Stimulated activated naive CD8-positive, alpha-beta T cell treated with anti-CD3 and anti-CD28 coated beads, Interleukin-15, amount 100 ng/mL, for 72 hours (primary cell): ENCODE results near the gene PPIG.
A peak's percentile ranks its signal among the peaks of the same experiment; 100 is the strongest.
"Not testable (repeated sequence)": the region's sequence is repeated elsewhere in the genome, so short reads cannot be mapped to it uniquely, and the experiment has no call there.

Experiments used
- ATAC-seq: fragments of 150-1000 bp; cut with Tn5 transposase; 2 replicates; pipeline ENCODE4 v1.10.0; 2021; ENCODE audit warnings: mild to moderate bottlenecking, moderate library complexity
- DNase-seq, 2 donors: peaks; one replicate each; pipeline ENCODE4 v3.0.0; 2021 to 2022
- H3K27ac Mint-ChIP-seq, 2 donors: one replicate each; pipeline ENCODE4 v1.8.0; 2022; ENCODE audit warnings: mild to moderate bottlenecking in 2 of 2, mixed read lengths in 2 of 2, moderate library complexity in 2 of 2
- H3K27me3 Mint-ChIP-seq: one replicate; pipeline ENCODE4 v1.8.0; 2022; ENCODE audit warnings: mixed read lengths
- H3K4me1 Mint-ChIP-seq: one replicate; pipeline ENCODE4 v1.8.0; 2022; ENCODE audit warnings: mild to moderate bottlenecking, mixed read lengths
- H3K4me3 Mint-ChIP-seq, 2 donors: one replicate each; pipeline ENCODE4 v1.8.0; 2022; ENCODE audit warnings: mild to moderate bottlenecking in 2 of 2, mixed read lengths in 2 of 2, moderate library complexity in 1 of 2
- H3K9me3 Mint-ChIP-seq, 2 donors: one replicate each; pipeline ENCODE4 v1.8.0; 2022; ENCODE audit warnings: mixed read lengths in 2 of 2

PPIG gene

DNA sequence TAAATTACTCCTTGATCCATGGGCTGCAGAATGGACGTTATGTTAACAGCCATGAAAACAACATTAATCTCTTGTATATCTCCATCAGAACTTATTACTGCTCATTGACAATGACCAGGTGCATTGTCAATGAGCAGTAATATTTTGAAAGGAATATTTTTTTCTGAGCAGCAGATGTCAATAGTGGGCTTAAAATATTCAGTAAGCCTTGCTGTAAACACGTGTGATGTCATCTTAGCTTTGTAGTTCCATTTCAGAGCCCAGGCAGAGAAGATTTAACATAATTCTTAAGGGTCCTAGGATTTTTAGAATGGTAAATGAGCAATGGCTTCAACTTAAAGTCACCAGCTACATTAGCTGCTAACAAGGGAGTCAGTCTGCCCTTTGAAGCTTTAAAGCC is 83.4 kb downstream of the PPIG start:
- H3K4me3 Mint-ChIP-seq: no peak overlapping the region
- ATAC-seq (no peak), DNase-seq (no peak)
- H3K27me3 Mint-ChIP-seq: peaks cover 4% of the 10 kb centered on the region
- H3K4me1 Mint-ChIP-seq: no peaks in the 10 kb centered on the region
- no peaks in the 10 kb centered on the region for H3K9me3 Mint-ChIP-seq
- H3K27ac Mint-ChIP-seq: no peak overlapping the region

GRCh38 chr2:169670215-169670651 is 86.1 kb downstream of the PPIG start:
- Mint-ChIP-seq H3K27ac (no peak overlapping the region), H3K27me3 (peaks cover 20% of the 10 kb centered on the region), H3K4me1 (no peaks in the 10 kb centered on the region)

DNA sequence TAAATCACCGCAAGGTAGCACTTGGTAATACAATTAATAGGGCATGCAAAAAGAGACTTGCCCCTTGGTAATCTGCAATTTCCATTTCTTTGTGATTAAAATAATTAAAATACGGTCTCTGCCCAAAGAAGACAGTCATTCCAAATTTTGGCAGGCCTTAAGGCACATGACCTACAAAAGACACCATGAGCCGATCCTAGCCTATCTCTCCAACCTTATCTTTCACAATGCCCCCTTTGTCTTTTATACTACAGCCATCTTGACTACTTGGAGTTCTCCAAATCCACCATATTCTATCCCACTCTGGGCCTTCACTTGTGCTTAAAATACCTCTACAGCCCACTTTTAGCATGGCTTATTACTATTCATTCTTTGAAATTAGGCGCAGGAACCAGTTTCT is 86.8 kb downstream of the PPIG start:
- no peak overlapping the region for H3K4me3 Mint-ChIP-seq
- ATAC-seq: no peak
- no peaks in the 10 kb centered on the region for H3K9me3 Mint-ChIP-seq
- no peaks in the 10 kb centered on the region for H3K4me1 Mint-ChIP-seq
- DNase-seq: no peak
- H3K27ac Mint-ChIP-seq: no peak overlapping the region
- peaks cover 20% of the 10 kb centered on the region for H3K27me3 Mint-ChIP-seq

More at GRCh38 chr2:169670215-169670651, 86.1 kb downstream of the PPIG start:
- Mint-ChIP-seq H3K4me3 (no peak overlapping the region), H3K9me3 (no peaks in the 10 kb centered on the region)
- DNase-seq (no peak), ATAC-seq (no peak)

DNA sequence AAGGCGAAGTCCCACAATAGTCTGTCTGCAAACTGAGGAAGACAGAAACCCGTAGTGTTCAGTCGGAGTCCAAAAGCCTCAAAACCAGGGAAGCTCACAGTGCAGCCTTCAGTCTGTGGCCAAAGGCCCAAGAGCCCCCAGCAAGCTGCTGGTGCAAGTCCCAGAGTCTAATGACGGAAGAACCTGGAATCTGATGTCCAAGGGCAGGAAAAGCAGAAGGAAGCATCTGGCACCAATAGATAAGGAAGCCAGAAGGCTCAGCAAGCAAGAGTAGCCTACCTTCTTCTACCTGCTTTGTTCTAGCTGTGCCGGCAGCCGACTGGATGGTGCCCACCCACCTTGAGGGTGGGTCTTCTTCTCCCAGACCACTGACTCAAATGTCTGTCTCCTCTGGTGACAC is 88.3 kb downstream of the PPIG start:
- H3K4me1 Mint-ChIP-seq: no peaks in the 10 kb centered on the region
- no peaks in the 10 kb centered on the region for H3K9me3 Mint-ChIP-seq
- no peak for ATAC-seq
- DNase-seq: no peak
- no peak overlapping the region for H3K4me3 Mint-ChIP-seq
- H3K27ac Mint-ChIP-seq: no peak overlapping the region
- H3K27me3 Mint-ChIP-seq: peaks cover 20% of the 10 kb centered on the region

GRCh38 chr2:169673106-169673505 is 89.0 kb downstream of the PPIG start:
- H3K4me1 Mint-ChIP-seq: no peaks in the 10 kb centered on the region
- peaks cover 20% of the 10 kb centered on the region for H3K27me3 Mint-ChIP-seq
- DNase-seq: no peak
- ATAC-seq: no peak
- H3K27ac Mint-ChIP-seq: no peak overlapping the region
- no peaks in the 10 kb centered on the region for H3K9me3 Mint-ChIP-seq
- no peak overlapping the region for H3K4me3 Mint-ChIP-seq

GRCh38 chr2:169673921-169674320 is 89.8 kb downstream of the PPIG start:
- H3K27me3 Mint-ChIP-seq: peaks cover 20% of the 10 kb centered on the region
- no peak overlapping the region for H3K4me3 Mint-ChIP-seq
- H3K9me3 Mint-ChIP-seq: no peaks in the 10 kb centered on the region
- H3K4me1 Mint-ChIP-seq: no peaks in the 10 kb centered on the region
- ATAC-seq (no peak), DNase-seq (no peak)
- no peak overlapping the region for H3K27ac Mint-ChIP-seq

DNA sequence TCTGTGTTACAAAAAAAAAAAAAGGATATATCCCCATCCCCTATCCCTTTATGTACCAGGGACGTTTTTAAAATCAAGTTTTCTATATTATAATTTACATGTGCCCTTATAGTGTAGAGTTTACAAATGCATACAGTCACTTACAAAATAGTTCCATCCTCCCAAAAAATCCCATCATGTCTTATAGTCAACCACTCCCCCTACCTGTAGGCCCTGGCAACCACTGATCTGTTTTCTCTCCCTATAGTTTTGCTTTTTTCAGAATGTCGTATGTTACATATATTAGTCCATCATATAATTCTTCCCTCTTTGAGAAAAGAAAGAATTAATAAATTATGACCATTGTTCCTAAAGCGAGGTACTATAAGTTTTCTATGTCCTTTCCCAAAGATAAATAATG is 92.2 kb downstream of the PPIG start:
- no peak for ATAC-seq
- H3K27me3 Mint-ChIP-seq: peaks cover 20% of the 10 kb centered on the region
- DNase-seq: no peak
- peaks cover 4 to 6% of the 10 kb centered on the region in 2 donors for H3K9me3 Mint-ChIP-seq
- no peak overlapping the region for H3K4me3 Mint-ChIP-seq
- H3K27ac Mint-ChIP-seq: peak overlapping the region in 1 of 2 donors; percentile 13
- no peaks in the 10 kb centered on the region for H3K4me1 Mint-ChIP-seq

DNA sequence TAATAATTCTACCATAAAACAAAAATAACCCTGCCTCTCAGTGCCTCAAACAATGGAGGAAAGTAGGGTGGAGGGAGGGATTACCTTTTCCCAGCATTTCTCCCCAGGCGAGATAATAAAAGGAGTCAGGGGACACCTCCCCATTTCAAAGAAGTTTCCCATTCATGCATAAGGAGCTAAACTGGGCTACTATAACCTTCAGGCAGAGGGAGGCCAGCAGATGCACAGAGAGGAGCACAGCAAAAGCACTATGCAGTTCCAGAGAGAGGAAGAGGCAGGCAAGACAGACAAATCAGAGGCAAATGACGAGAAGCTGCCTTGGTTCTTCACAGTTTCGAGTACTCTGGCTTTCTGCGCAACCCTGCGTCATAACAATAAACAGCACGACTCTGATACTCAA is 92.7 kb downstream of the PPIG start:
- no peak overlapping the region for H3K27ac Mint-ChIP-seq
- peaks cover 4 to 6% of the 10 kb centered on the region in 2 donors for H3K9me3 Mint-ChIP-seq
- DNase-seq (no peak), ATAC-seq (no peak)
- no peaks in the 10 kb centered on the region for H3K4me1 Mint-ChIP-seq
- H3K4me3 Mint-ChIP-seq: no peak overlapping the region
- H3K27me3 Mint-ChIP-seq: peaks cover 20% of the 10 kb centered on the region

DNA sequence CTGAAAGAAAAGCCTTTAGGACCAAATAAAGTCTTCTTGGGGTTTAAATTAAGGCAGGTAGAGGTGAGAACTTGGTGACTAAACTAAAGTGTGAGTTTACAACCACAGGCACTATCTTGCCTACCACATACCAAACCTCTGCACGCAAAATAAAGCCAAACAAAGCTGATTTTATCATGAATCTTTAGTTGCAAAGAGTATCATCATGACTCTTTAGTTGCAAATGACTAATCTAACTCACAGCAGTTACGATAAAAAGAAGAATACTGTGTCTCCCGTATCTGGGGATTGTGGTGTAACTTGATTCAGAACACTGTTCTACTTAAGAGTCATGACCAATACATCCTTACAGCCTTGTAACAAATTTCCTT is 98.9 kb downstream of the PPIG start:
- Mint-ChIP-seq H3K4me3 (no peak overlapping the region), H3K4me1 (peaks cover 5% of the 10 kb centered on the region), H3K27me3 (no peaks in the 10 kb centered on the region), H3K9me3 (peaks cover 4 to 6% of the 10 kb centered on the region in 2 donors), H3K27ac (no peak overlapping the region)
- ATAC-seq (peak; percentile 95), DNase-seq (peak in 1 of 2 donors; percentile 22)

DNA sequence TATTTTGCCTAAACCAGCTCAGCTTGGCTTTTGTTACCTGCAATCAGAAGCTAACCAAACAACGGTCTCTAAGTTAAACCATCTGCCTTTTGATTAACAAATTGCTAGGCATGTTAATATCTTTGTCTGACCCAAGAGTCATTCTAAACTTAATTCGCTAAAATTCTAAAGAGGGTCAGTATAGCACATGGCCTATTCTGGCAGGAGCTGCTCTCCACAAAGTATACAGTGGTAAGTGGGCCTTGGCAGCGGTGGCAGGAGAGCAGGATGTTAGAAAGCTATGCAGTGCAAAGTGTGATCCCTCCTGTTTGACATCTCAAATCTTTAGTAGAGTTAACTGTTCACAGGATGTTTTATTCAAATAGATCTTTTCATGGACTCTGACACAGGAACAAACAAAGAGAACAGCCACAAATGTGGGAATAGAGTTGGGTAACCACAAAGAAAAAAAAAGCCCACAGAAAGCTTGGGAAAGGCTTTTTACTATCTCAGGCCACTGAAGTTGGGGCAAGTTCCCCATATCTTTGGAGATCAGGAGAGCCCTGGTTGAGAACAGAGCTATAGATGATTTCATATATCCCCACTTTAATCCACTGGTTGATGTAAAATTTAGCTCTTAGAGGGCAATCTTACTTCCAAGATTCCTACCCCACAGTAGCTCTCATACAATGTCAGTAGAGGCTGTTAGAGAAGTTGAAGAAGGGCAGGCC is 99.4 kb downstream of the PPIG start:
- DNase-seq (no peak), ATAC-seq (peak; percentile 62)
- H3K27ac Mint-ChIP-seq: no peak overlapping the region
- peaks cover 5% of the 10 kb centered on the region for H3K4me1 Mint-ChIP-seq
- peaks cover 5% of the 10 kb centered on the region for H3K27me3 Mint-ChIP-seq
- H3K4me3 Mint-ChIP-seq: no peak overlapping the region
- H3K9me3 Mint-ChIP-seq: peaks cover 7 to 11% of the 10 kb centered on the region in 2 donors

DNA sequence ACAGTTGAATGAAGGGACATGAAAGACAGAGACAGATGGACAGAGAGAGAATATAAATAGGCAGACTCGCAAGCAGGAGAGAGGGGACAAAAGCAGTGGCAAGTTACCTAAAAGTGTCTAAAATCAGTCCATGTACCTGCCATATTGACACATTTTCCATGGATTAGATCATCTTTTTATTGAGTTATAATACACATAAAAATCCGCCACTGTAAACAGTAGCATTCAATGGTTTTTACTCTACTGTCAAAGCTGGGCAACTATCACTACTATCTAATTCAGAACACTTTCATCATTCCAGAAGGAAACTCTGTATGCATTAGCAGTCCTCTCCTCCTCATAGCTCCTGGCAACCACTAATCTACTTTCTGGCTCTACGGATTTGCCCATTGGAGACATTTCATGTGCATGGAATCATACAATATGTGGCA is 100.0 kb downstream of the PPIG start:
- H3K9me3 Mint-ChIP-seq: peaks cover 12 to 14% of the 10 kb centered on the region in 2 donors
- ATAC-seq (no peak), DNase-seq (no peak)
- H3K27ac Mint-ChIP-seq: no peak overlapping the region
- H3K27me3 Mint-ChIP-seq: peaks cover 10% of the 10 kb centered on the region
- H3K4me1 Mint-ChIP-seq: peaks cover 5% of the 10 kb centered on the region
- no peak overlapping the region for H3K4me3 Mint-ChIP-seq

DNA sequence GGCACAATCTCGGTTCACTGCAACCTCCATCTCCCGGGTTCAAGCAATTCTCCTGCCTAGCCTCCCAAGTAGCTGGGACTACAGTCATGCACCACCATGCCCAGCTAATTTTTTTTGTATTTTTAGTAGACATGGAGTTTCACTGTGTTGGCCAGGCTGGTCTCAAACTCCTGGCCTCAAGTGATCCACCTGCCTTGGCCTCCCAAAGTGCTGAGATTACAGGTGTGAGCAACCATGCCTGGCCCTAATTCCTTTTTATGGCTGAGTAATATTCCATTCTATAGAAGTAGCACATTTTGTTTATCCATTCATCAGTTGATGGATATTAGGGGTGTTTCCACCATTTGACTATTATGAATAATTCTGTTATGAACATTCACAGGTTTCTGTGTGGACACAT is 100.6 kb downstream of the PPIG start:
- not testable (repeated sequence) for H3K4me1 Mint-ChIP-seq, H3K27me3 Mint-ChIP-seq, H3K4me3 Mint-ChIP-seq, ATAC-seq, DNase-seq, H3K27ac Mint-ChIP-seq
- peaks cover 12 to 14% of the 10 kb centered on the region in 2 donors for H3K9me3 Mint-ChIP-seq

GRCh38 chr2:169686825-169687224 is 102.7 kb downstream of the PPIG start:
- not testable (repeated sequence) for H3K27me3 Mint-ChIP-seq, H3K4me3 Mint-ChIP-seq, ATAC-seq, DNase-seq, H3K27ac Mint-ChIP-seq, H3K4me1 Mint-ChIP-seq
- H3K9me3 Mint-ChIP-seq: peaks cover 8 to 20% of the 10 kb centered on the region in 2 donors

DNA sequence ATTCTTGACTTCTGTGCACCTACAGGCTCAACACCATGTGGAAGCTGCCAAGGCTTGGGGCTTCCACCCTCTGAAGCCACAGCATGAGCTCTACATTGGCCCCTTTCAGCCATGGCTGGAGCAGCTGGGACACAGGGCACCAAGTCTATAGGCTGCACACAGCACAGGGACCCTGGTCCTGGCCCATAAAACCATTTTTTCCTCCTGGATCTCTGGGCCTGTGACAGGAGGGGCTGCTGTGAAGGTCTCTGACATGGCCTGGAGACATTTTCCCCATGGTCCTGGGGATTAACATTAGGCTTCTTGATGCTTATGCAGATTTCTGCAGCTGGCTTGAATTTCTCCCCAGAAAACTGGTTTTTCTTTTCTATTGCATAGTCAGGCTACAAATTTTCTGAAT is 103.8 kb downstream of the PPIG start:
- H3K9me3 Mint-ChIP-seq: peaks cover 8 to 20% of the 10 kb centered on the region in 2 donors
- H3K27me3 Mint-ChIP-seq, DNase-seq, ATAC-seq, H3K4me3 Mint-ChIP-seq, H3K4me1 Mint-ChIP-seq, H3K27ac Mint-ChIP-seq: not testable (repeated sequence)

- ATAC-seq (no peak), DNase-seq (no peak)
- Mint-ChIP-seq H3K4me1 (peaks cover 12% of the 10 kb centered on the region), H3K27me3 (peaks cover 10% of the 10 kb centered on the region), H3K9me3 (peaks cover 8 to 20% of the 10 kb centered on the region in 2 donors), H3K4me3 (no peak overlapping the region), H3K27ac (no peak overlapping the region)
These were observed 106.8 kb downstream of the PPIG start for GRCh38 chr2:169690958-169691357.
